Suprapubic skin (tissue), 3 donors: ENCODE measurements around the gene G6PD.

ENCODE experiments used
- EP300 ChIP-seq: sonication (generic); formaldehyde crosslinking; IDR thresholded peaks from one replicate; pipeline ENCODE4 v1.6.1; 2017; ENCODE audit warnings: antibody characterized with exemption
- POLR2A ChIP-seq, 2 donors: fragments of 450-650 bp; IDR thresholded peaks; one replicate each; pipeline ENCODE4 v1.6.1; 2017; ENCODE audit warnings: antibody characterized with exemption in 2 of 2, mild to moderate bottlenecking in 2 of 2, moderate library complexity in 2 of 2
- TF ChIP-seq, protein P1 (sequence below), 2 donors: fragments of 200-600 bp in 1 of 2; fragments of 450-650 bp in 1 of 2; sonication (generic) in 1 of 2; IDR thresholded peaks; one replicate each; pipeline ENCODE4 v1.5.1; 2016 to 2019; ENCODE audit warnings: antibody characterized with exemption in 2 of 2, mild to moderate bottlenecking in 1 of 2, moderate library complexity in 1 of 2

- TF ChIP-seq, protein P1, sequence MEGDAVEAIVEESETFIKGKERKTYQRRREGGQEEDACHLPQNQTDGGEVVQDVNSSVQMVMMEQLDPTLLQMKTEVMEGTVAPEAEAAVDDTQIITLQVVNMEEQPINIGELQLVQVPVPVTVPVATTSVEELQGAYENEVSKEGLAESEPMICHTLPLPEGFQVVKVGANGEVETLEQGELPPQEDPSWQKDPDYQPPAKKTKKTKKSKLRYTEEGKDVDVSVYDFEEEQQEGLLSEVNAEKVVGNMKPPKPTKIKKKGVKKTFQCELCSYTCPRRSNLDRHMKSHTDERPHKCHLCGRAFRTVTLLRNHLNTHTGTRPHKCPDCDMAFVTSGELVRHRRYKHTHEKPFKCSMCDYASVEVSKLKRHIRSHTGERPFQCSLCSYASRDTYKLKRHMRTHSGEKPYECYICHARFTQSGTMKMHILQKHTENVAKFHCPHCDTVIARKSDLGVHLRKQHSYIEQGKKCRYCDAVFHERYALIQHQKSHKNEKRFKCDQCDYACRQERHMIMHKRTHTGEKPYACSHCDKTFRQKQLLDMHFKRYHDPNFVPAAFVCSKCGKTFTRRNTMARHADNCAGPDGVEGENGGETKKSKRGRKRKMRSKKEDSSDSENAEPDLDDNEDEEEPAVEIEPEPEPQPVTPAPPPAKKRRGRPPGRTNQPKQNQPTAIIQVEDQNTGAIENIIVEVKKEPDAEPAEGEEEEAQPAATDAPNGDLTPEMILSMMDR (IDR thresholded peaks at IDR 0.05): no peak
- TF ChIP-seq EP300: no peak
- TF ChIP-seq POLR2A (IDR thresholded peaks at IDR 0.05): no peak
Observed at GRCh38 chrX:154532690-154533089, 14.0 kb downstream of the G6PD start.
